Activated CD4-positive, alpha-beta T cell treated with anti-CD3 and anti-CD28 coated beads, Interleukin-2, amount 10 ng/mL, durations not matched to agents 7 days and 5 days (primary cell): Measurements from ENCODE around the gene SFTA2. TPM values are rescaled to one million over a fixed set of nuclear protein-coding genes. Genes with fewer than 3 reads are reported as not detected.
A peak's percentile ranks its signal among the peaks of the same experiment; 100 is the strongest.

Experiments used
- CTCF ChIA-PET: fragments of 350-600 bp; sonication (Branson Sonifier 250); formaldehyde crosslinking; loops from one replicate; lab custom pipeline; 2021; ENCODE audit warnings: antibody characterized with exemption; lab: Charles Lee
- POLR2A ChIA-PET: fragments of 350-600 bp; sonication (Branson Sonifier 250); formaldehyde crosslinking; loops from one replicate; lab custom pipeline; 2021; ENCODE audit warnings: antibody characterized with exemption; lab: Charles Lee
- DNase-seq: peaks from one replicate; pipeline ENCODE4 v3.0.0-alpha.2; 2020
- H3K27ac Mint-ChIP-seq: one replicate; pipeline ENCODE4 v1.8.0; 2021; ENCODE audit warnings: mild to moderate bottlenecking, moderate library complexity, mixed read lengths
- H3K27me3 Mint-ChIP-seq: one replicate; pipeline ENCODE4 v1.8.0; 2021; ENCODE audit warnings: mixed read lengths
- H3K36me3 Mint-ChIP-seq: one replicate; pipeline ENCODE4 v1.8.0; 2021; ENCODE audit warnings: low read depth, mixed read lengths
- H3K4me1 Mint-ChIP-seq: one replicate; pipeline ENCODE4 v1.8.0; 2021; ENCODE audit warnings: mixed read lengths
- H3K4me3 Mint-ChIP-seq: one replicate; pipeline ENCODE4 v1.8.0; 2021; ENCODE audit warnings: mild to moderate bottlenecking, moderate library complexity, mixed read lengths
- H3K9me3 Mint-ChIP-seq: one replicate; pipeline ENCODE4 v1.8.0; 2021; ENCODE audit warnings: mixed read lengths
- microRNA-seq: library from miRNA; unstranded; fragments of <30 nt; microRNA quantifications from one replicate; pipeline ENCODE4 v1.2.0, GENCODE V29; 2021; ENCODE audit warnings: borderline microRNAs expressed, borderline replicate concordance
- total RNA-seq, 2 experiments: library from RNA; stranded (reverse); gene quantifications; one replicate each; pipeline ENCODE4 v1.2.3, GENCODE V29; 2021

Gene SFTA2
- total RNA-seq, 2 experiments from 2014 or later = not detected

DNA sequence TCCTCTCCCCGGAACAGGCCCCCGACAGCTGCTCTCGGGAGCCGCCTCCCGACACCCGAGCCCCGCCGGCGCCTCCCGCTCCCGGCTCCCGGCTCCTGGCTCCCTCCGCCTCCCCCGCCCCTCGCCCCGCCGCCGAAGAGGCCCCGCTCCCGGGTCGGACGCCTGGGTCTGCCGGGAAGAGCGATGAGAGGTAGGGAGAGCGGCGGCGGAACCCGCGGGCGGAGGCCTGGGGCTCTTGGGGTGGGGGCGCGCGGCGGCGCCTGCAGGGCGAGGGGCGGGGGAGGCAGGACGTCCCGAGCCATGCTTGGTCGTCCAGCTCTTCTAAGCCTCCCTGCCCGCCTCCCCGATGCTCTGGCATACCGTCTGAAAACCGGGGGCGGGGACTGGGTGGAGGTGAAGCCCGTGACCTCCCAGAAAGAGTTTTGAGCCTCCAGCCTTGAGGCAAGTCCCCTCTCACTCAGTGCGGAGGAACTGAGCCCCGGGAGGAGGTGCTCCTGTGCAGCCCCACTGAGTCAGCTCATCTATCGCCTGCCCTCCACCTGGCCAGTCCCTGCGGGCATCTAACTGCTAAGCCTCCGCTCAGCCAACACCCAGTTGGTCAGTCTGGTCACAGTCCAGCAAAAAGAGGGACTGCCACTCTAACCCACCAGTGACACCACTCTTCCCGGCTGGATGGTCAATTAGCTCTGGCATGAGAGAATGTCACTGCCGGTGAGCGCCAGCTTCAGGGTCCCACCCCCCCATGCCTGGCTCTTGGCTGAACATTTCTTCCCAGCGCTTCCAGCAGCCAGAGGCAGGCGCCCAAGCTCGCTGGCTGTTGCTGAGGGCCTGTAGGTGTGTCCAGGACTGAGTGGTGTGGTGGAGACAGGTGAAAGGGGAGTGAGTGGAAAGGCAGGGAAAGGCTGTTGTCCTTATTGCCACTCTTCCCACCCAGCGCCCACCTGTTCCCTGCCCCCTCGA, 47.2 kb downstream of the SFTA2 start:
- Mint-ChIP-seq H3K4me1 (peaks cover 31% of the 10 kb centered on the region), H3K4me3 (peak overlapping the region; percentile 71), H3K27me3 (peaks cover 20% of the 10 kb centered on the region), H3K27ac (no peak overlapping the region), H3K36me3 (no peaks in the 10 kb centered on the region), H3K9me3 (no peaks in the 10 kb centered on the region)
- CTCF ChIA-PET = interaction anchor here (0.6 to 2.2 kb wide), 5 partner anchors 11 to 309 kb away, joined by 3 to 7 read pairs (median 3); no protein-coding TSS in a partner anchor
- peak; percentile 46 for DNase-seq
- POLR2A ChIA-PET = interaction anchor here (0.6 kb wide), 1 partner anchor 129 kb away, joined by 4 read pairs; no protein-coding TSS in a partner anchor

DNA sequence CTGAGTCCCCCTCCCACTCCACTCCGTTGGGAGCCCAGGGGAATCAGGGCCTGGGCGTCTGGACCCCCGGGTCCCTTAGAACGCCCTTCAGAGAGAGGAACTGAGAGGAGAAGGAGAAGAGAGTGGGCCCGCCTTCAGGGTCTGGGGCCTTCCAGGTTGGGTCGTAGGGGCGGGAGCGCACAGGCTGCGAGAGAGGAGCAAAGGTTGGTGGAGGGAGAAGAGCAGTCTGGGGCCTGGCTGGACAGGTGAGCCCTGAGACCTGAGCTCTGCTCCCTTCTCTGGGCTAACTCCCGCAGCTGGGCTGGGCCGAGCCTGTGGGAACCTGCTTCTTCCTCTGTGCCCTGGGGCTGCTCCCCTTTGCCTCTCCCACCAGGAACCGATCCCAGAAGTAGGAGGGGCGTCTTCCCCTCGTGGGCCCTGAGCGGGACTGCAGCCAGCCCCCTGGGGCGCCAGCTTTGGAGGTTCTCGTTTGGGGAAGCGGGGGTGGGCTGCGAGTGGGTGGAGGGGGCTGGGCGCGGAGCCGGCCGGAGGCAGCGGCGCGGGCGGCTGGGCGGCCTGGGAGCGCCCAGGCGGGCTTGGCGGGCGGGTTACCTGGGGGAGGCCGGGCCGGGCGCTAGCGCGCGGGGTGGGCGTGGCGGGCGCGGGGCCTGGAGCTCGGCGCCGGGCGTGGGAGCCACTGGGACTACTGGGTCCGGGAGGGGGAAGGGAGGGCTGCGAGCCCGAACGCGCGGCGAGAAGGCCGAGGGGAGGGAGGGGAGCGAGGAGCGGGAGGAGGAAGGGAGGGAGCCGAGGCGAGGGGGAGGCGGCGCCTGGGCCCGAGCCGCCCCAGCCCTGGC, 48.1 kb downstream of the SFTA2 start, which contains the start of gene DDR1:
TSS of gene DDR1 (plus strand) at position 835 of the 836 bp plus-strand sequence. CDS start 4,211 bp downstream, outside the sequence.
- no peak within 1 kb of the TSS for H3K27ac Mint-ChIP-seq
- no peaks in the 10 kb centered on the region for H3K36me3 Mint-ChIP-seq
- ChIA-PET CTCF (interaction anchor here (0.7 to 2.2 kb wide), 7 partner anchors 12 to 161 kb away, joined by 3 to 7 read pairs (median 3); no protein-coding TSS in a partner anchor), POLR2A (interaction anchor here (0.6 kb wide), 1 partner anchor 101 kb away, joined by 5 read pairs; no protein-coding TSS in a partner anchor)
- peak within 1 kb of the TSS; percentile 71 for H3K4me3 Mint-ChIP-seq
- no peaks in the 10 kb centered on the region for H3K9me3 Mint-ChIP-seq
- peak; percentile 47 for DNase-seq
- H3K27me3 Mint-ChIP-seq = peaks cover 20% of the 10 kb centered on the region
- peaks cover 31% of the 10 kb centered on the region for H3K4me1 Mint-ChIP-seq

DNA sequence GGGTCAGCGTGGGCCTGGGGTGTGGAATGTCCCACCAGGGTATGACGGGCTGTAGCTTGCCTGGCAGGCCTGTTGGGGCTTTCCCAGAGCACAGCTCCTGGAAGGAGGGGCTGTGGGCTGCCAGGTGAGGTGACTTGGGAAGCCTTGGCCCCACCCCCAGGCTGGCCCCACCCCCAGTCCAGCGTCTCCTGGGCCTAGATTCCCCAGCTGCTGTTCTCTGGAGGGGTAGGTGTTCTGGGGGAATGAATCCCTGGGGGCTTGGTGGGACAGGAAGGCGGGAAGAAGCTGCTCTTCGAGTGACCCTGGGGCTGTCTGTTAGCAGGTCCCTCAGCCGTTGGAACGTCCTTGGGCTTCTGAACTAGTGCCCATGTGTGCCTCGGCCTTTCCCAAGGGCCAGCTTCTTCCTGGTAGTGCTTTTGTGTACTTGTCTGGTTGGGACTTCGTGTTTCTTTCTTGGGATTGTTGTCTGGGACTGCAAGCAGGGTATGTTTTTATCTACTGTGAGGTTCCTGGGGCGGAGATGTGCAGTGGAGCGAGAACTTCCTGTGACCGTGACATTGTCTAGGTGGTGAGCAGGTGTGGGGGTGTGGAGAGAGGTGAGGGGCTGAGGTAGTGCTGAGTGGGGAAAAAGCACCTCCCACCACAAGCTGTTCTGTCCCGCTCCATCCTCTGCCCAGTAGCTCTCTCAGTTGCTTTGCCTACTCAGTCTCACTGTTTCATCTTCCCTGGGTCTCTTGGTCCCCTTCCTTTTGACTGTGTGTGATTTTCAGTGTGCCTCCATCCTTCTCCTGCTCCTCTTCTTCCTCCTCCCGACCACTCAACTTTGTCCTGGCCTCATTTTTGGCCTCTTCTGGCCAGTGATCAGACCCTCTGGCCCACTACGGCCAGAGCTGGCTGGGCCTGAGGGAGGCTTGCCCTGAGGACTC, 48.9 kb downstream of the SFTA2 start:
- ChIA-PET POLR2A (interaction anchor here (0.6 kb wide), 1 partner anchor 102 kb away, joined by 5 read pairs; no protein-coding TSS in a partner anchor), CTCF (interaction anchor here (0.6 to 2.9 kb wide), 11 partner anchors 13 to 152 kb away, joined by 3 to 12 read pairs (median 3); partner anchors contain the start of gene VARS2)
- peaks cover 20% of the 10 kb centered on the region for H3K27me3 Mint-ChIP-seq
- H3K4me3 Mint-ChIP-seq = peak overlapping the region; percentile 70
- H3K27ac Mint-ChIP-seq = peak overlapping the region; percentile 70
- no peaks in the 10 kb centered on the region for H3K9me3 Mint-ChIP-seq
- DNase-seq = no peak
- H3K4me1 Mint-ChIP-seq = peaks cover 31% of the 10 kb centered on the region
- no peaks in the 10 kb centered on the region for H3K36me3 Mint-ChIP-seq

DNA sequence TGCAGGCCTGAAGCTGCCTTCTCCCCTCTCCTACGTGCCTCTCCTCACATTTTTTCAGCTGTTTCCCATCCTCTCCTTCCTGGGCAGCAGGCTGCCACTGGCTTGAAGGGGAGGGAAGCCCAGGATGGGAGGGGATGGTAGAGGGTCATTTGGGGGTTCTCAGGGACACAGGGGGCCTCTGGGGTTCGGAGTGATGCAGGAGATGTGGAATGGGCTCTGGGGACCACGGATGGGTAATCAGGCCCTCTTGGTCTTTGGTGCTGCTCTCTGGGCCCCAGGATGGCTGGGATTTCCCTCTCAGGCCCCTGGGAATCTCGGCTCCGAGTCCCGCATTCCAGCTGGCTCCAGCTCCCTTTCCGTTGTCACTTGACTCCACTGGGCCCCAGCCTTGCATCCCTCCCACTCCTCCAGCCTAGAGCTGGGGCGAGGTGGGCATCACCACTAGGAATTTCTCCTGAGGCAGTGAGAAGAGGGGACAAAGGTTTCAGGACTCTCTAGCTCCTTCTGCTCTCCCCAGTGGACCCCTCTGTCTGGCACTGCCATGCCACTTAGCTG, 49.7 kb downstream of the SFTA2 start:
- Mint-ChIP-seq H3K4me3 (no peak overlapping the region), H3K27ac (no peak overlapping the region), H3K36me3 (no peaks in the 10 kb centered on the region), H3K27me3 (peaks cover 20% of the 10 kb centered on the region), H3K4me1 (peaks cover 37% of the 10 kb centered on the region), H3K9me3 (no peaks in the 10 kb centered on the region)
- ChIA-PET POLR2A (no interaction called here), CTCF (interaction anchor here (0.7 to 2.9 kb wide), 7 partner anchors 14 to 197 kb away, joined by 3 to 12 read pairs (median 3); partner anchors contain the start of gene VARS2)
- DNase-seq = no peak

DNA sequence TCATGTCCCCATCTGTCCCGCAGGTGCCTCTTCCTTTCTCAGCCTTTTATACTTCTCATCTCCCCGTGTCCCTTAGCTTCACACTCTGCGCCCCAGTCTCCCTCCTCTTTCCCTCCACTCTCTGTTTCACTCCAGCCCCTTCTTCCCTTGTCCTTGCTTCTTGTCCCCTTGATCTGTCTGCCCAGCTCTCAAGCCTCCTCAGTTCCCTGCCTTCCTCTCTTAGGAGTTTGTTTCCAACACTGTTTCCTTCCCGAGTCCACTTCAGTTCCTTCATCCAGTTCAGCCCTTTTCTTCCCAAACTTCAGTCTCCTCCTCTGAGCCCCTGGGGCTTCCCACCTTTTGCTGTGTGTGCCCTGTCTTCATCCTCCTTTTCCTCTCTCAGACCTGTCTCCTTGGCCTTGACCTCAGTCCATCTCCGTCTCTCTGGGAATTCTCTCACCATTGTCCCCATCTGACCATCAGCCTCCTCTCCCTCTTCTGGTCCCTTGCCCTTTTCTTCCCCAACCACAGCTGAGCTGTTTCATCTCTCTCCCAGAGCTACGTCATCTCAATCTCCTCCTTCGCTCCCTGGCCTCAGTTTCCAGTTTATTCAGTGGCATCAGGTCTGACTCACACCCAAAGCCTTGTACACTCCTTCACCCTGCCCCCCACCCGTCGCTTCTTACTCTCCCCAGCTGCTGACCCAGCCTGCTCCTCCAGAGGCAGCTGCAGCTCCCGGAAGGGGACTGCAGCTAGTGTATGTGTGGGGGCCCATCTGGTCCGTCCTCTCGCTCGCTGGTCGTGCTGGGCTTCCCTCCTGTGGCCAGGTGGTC, 50.4 kb downstream of the SFTA2 start:
- Mint-ChIP-seq H3K4me1 (peaks cover 40% of the 10 kb centered on the region), H3K4me3 (no peak overlapping the region), H3K27ac (no peak overlapping the region), H3K27me3 (peaks cover 20% of the 10 kb centered on the region), H3K36me3 (no peaks in the 10 kb centered on the region), H3K9me3 (no peaks in the 10 kb centered on the region)
- POLR2A ChIA-PET = no interaction called here
- CTCF ChIA-PET = interaction anchor here (0.9 to 2.9 kb wide), 6 partner anchors 14 to 205 kb away, joined by 3 to 12 read pairs (median 3); partner anchors contain the start of gene VARS2
- DNase-seq = no peak

Small RNAs within 50 kb of the gene (microRNA-seq; reads per million reads assigned to microRNA genes)
- not detected for gene MIR4640

Other genes with a start within 250 kb of the SFTA2 start
- gene PPP1R18, start 245.5 kb downstream of the SFTA2 start, total RNA-seq = 100 to 1,000 TPM; 243 to 272 TPM
- gene NRM, start 241.2 kb downstream of the SFTA2 start, total RNA-seq = 10 to 100 TPM; 43.1 to 58.8 TPM
- 10 to 100 TPM; 46.8 to 53.2 TPM for gene MDC1, start 214.9 kb downstream of the SFTA2 start, total RNA-seq
- gene TUBB, start 211.8 kb downstream of the SFTA2 start, total RNA-seq = 1,000 to 10,000 TPM; 1,494 to 1,661 TPM
- gene FLOT1, start 189.5 kb downstream of the SFTA2 start, total RNA-seq = 100 to 1,000 TPM; 199 to 213 TPM
- gene IER3, start 187.6 kb downstream of the SFTA2 start, total RNA-seq = 10 to 100 TPM; 30.5 to 34.9 TPM
- 1 to 10 TPM; 4.5 to 5.6 TPM for gene DDR1, start 47.7 kb downstream of the SFTA2 start, total RNA-seq
- 10 to 100 TPM; 28.5 to 34.1 TPM for gene GTF2H4, start 24.0 kb downstream of the SFTA2 start, total RNA-seq
- 10 to 100 TPM; 34.3 to 40.2 TPM for gene VARS2, start 17.9 kb downstream of the SFTA2 start, total RNA-seq
- gene MUCL3, start 8.8 kb upstream of the SFTA2 start, total RNA-seq = not detected
- not detected for gene MUC21, start 51.5 kb upstream of the SFTA2 start, total RNA-seq
- gene MUC22, start 78.3 kb upstream of the SFTA2 start, total RNA-seq = not detected
- not detected for gene C6orf15, start 180.4 kb upstream of the SFTA2 start, total RNA-seq
- under 1 TPM in 1 of 2 experiments, not detected in 1; 0.57 TPM for gene PSORS1C1, start 182.6 kb upstream of the SFTA2 start, total RNA-seq
- gene CDSN, start 188.3 kb upstream of the SFTA2 start, total RNA-seq = not detected
- not detected for gene PSORS1C2, start 206.9 kb upstream of the SFTA2 start, total RNA-seq
- gene CCHCR1, start 225.6 kb upstream of the SFTA2 start, total RNA-seq = 10 to 100 TPM; 43.4 to 44.7 TPM
- gene TCF19, start 226.4 kb upstream of the SFTA2 start, total RNA-seq = 10 to 100 TPM; 86.3 to 86.7 TPM
- gene POU5F1, start 238.5 kb upstream of the SFTA2 start, total RNA-seq = under 1 TPM in 1 of 2 experiments, not detected in 1; 0.20 TPM